Measurements from ENCODE around the gene SSH3.

SSH3 gene

GRCh38 chr11:67311556-67312082 lies 8.3 kb downstream of the SSH3 start:
- no peak overlapping the region for H3K4me3 ChIP-seq (ENCODE audit: low read depth, low read length)
- no peak overlapping the region for H3K9ac ChIP-seq

DNA sequence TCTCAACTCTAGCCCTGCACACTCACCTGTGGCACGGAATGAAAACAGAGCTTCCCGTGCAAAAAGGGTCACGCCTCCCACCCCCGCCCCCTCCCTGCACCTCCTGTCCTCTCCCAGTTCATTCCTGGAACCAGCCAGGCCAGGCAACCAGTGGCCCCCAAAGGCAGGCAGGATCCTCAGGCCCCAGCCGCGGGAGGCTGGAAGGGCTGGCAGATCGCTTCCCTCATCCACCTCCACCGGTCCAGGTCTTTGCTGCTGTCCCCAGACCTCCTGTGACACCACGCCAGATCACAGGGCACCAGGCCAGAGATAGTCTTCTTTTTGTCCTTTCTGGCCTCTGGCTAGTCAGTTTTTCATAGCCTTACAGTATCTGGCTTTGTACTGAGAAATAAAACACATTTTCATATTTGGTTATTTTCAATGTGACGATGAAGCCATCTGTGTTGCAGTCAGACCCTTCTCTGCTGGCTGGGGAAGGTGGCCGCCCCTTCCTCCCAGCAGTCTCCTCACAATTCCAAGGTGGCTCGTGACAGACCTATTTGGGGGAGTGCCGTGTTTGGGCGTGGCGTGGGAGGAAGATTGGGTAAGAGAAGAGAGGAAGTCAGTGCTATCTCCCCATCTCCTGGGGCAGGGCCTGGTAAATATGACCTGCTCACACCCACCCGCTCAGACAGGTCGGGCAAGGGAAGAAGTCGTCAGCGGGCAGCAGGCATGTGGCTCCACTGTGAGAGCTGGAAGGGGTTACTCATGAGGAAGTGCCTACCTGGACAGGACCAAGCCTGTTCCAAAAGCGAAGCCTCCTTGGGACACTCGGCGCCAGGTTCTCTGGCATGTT lies 9.1 kb downstream of the SSH3 start:
- Histone ChIP-seq H2AFZ (peak overlapping the region; percentile 12), H3K9me3 (ENCODE audit: control insufficient read depth, low read length) (no peaks in the 10 kb centered on the region), H3K4me3 (ENCODE audit: low read depth, low read length) (no peak overlapping the region), H3K79me2 (no peaks in the 10 kb centered on the region), H3K4me2 (ENCODE audit: low read length) (no peak overlapping the region), H3K27me3 (ENCODE audit: control insufficient read depth, insufficient read depth, low read length) (no peaks in the 10 kb centered on the region), H3K27ac (peak overlapping the region; percentile 70), H3K9ac (no peak overlapping the region), H3K4me1 (no peaks in the 10 kb centered on the region), H3K36me3 (ENCODE audit: control insufficient read depth, insufficient read depth, low read length) (no peaks in the 10 kb centered on the region)
- TF ChIP-seq CTCF (IDR thresholded peaks at IDR 0.05): no peak

More at GRCh38 chr11:67311556-67312082, 8.3 kb downstream of the SSH3 start:
- no peaks in the 10 kb centered on the region for H3K79me2 ChIP-seq
- TF ChIP-seq CTCF (IDR thresholded peaks at IDR 0.05): no peak
- H3K9me3 ChIP-seq (ENCODE audit: control insufficient read depth, low read length): no peaks in the 10 kb centered on the region
- H3K27me3 ChIP-seq (ENCODE audit: control insufficient read depth, insufficient read depth, low read length): no peaks in the 10 kb centered on the region
- H2AFZ ChIP-seq: no peak overlapping the region
- no peaks in the 10 kb centered on the region for H3K4me1 ChIP-seq
- H3K4me2 ChIP-seq (ENCODE audit: low read length): no peak overlapping the region
- H3K36me3 ChIP-seq (ENCODE audit: control insufficient read depth, insufficient read depth, low read length): no peaks in the 10 kb centered on the region
- no peak overlapping the region for H3K27ac ChIP-seq

GRCh38 chr11:67313125-67313890 lies 10.0 kb downstream of the SSH3 start:
- Histone ChIP-seq H3K27me3 (ENCODE audit: control insufficient read depth, insufficient read depth, low read length) (no peaks in the 10 kb centered on the region), H3K4me2 (ENCODE audit: low read length) (no peak overlapping the region), H3K27ac (peak overlapping the region; percentile 70), H3K9ac (no peak overlapping the region), H3K4me3 (ENCODE audit: low read depth, low read length) (no peak overlapping the region), H3K4me1 (no peaks in the 10 kb centered on the region), H2AFZ (no peak overlapping the region), H3K36me3 (ENCODE audit: control insufficient read depth, insufficient read depth, low read length) (no peaks in the 10 kb centered on the region), H3K9me3 (ENCODE audit: control insufficient read depth, low read length) (no peaks in the 10 kb centered on the region), H3K79me2 (peaks cover 5% of the 10 kb centered on the region)
- TF ChIP-seq CTCF (IDR thresholded peaks at IDR 0.05): no peak

DNA sequence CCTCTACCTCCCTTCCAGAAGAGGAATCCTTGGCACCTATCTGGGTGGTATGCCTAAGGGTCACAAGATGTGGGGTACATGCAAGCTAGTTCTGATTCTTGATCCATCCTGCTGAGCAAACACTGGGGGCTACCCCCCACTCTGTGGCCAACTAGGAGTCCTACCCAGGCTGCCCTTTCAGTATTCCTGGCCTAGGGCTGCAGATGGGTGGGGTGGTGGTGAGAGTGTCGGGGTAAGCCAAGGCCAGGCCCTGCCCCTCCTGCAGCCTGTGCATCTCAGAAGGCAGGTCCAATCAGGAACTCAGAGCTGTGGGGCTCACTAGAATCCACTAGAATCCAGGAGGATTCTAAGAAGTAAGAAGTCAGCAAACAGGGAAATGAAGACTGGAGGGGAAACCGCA lies 10.9 kb downstream of the SSH3 start:
- Histone ChIP-seq H3K79me2 (peaks cover 14% of the 10 kb centered on the region), H3K4me1 (peaks cover 3% of the 10 kb centered on the region), H3K27me3 (ENCODE audit: control insufficient read depth, insufficient read depth, low read length) (no peaks in the 10 kb centered on the region), H3K27ac (no peak overlapping the region), H3K4me3 (ENCODE audit: low read depth, low read length) (no peak overlapping the region), H3K36me3 (ENCODE audit: control insufficient read depth, insufficient read depth, low read length) (no peaks in the 10 kb centered on the region), H3K9me3 (ENCODE audit: control insufficient read depth, low read length) (no peaks in the 10 kb centered on the region), H3K9ac (no peak overlapping the region), H3K4me2 (ENCODE audit: low read length) (no peak overlapping the region), H2AFZ (no peak overlapping the region)
- no peak for TF ChIP-seq CTCF (IDR thresholded peaks at IDR 0.05)
